ENCODE measurements around the gene GDF10.

DNA sequence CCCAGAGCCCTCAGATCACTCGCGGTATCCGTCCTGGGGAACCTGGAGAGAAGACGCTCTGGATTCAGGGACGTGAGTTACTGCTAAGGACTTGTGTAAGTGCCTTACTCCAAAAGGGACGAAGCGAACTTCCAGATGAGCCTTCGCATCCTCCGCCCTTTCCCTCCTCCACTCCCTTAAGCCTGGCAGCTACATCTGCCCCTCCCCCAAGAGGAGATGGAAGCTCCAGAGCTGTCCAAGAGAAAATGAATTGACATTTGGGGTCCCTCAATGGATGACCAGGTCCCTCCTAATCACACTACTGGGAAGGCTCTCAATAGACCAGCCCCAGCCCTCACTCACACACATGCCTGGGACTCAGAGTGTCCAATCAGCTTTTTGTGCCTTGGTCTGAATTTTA lies 31.3 kb upstream of the GDF10 start:
- TF ChIP-seq ZNF217 (CRISPR knock-in tag; IDR thresholded peaks at IDR 0.05) (no peak), L3MBTL2 (IDR thresholded peaks at IDR 0.05) (no peak), NRF1 (conservative IDR thresholded peaks at IDR 0.05 in 1 of 2, IDR thresholded peaks at IDR 0.05 in 1 of 2) (no peak), ZFX (CRISPR knock-in tag; IDR thresholded peaks at IDR 0.05) (no peak)

Data from K562 (cell line).